ENCODE data around the gene PAM.

DNA sequence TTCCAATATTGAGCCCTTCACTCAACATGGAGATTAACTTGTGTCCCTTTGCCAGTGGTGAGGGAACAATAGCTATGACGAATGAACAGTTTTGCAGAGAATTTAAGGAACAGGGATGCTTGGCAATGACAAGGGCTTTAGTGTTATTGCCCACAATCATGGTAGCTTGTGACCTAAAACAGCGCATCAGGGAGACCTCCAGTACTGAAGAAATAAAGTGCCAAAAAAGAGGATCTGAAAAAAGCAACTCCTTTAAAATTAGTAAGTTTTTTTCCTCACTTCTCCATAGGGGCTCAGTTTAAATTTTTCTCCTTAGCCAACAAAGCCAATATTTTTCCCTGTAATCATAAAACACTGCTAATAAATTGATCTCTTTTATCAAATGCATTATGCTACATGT is 41.8 kb upstream of the PAM start:
- no peak for TF ChIP-seq CTCF (IDR thresholded peaks at IDR 0.05)
- no peak for TF ChIP-seq EP300 (IDR thresholded peaks at IDR 0.05)
